ENCODE measurements around the gene HYDIN. TPM values are rescaled to one million over a fixed set of nuclear protein-coding genes. Genes with fewer than 3 reads are reported as not detected.
A peak's percentile ranks its signal among the peaks of the same experiment; 100 is the strongest.

Gene HYDIN
- total and polyA plus RNA-seq, 9 of the 15 experiments (the other 6 are each of a cell fraction or from before 2014, with no cell fraction given), result 0.08 to 0.43 (median 0.14) TPM; not detected in 1

DNA sequence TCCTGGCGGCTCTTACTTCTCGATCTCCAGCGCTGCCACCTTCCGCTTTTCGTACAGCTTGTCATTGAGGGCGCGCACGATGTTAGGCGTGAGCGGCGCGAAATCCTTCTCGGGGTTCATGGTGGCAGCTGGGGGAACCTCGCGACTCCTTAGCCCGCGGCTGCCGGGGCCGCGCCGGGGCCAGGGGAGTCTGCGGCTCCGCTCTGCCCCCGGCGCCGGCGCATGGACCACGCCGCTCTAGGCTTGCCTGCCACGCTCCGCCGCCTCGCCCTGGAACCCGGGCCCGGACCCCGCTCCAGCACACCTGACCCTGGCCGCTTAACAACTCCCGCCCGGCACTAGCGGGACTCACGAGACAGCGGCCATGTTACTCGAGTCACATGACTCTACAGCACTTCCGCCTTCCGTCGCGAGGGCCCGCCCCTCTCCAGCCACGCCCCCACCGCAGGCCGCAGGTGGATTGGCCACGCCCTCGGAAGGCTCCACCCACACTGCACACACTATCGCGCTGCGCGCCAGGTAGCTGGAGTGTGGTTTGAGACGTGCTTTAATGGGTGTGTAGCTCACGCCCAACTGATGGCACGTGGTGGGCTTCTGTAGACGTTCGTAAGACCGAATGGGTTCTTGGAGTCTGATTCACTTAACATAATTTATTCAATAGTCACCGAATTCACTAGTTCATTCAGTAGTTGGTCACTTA, 429.6 kb downstream of the HYDIN start, which contains the start of gene VAC14 (continued):
- TF ChIP-seq ERF (CRISPR knock-in tag; IDR thresholded peaks at IDR 0.05), result no peak
- TF ChIP-seq ZNF184 (CRISPR knock-in tag; IDR thresholded peaks at IDR 0.05), result no peak
- TF ChIP-seq NFE2 (IDR thresholded peaks at IDR 0.05; ENCODE audit: low read depth), result no peak
- peak; percentile 61 for TF ChIP-seq EGR1 (conservative IDR thresholded peaks at IDR 0.05)
- no peak for TF ChIP-seq HNRNPUL1 (IDR thresholded peaks at IDR 0.05; ENCODE audit: low read length)
- TF ChIP-seq ELF1 (tag; IDR thresholded peaks at IDR 0.05), result peak; percentile 98
- TF ChIP-seq MAFK (IDR thresholded peaks at IDR 0.05; ENCODE audit: low read length), result no peak
- TF ChIP-seq, protein P1, sequence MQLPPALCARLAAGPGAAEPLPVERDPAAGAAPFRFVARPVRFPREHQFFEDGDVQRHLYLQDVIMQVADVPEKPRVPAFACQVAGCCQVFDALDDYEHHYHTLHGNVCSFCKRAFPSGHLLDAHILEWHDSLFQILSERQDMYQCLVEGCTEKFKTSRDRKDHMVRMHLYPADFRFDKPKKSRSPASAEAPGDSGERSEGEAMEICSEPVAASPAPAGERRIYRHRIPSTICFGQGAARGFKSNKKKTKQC (CRISPR knock-in tag; IDR thresholded peaks at IDR 0.05), result no peak
- no peak for TF ChIP-seq TCF3 (CRISPR knock-in tag; IDR thresholded peaks at IDR 0.05)
- TF ChIP-seq, protein P2, sequence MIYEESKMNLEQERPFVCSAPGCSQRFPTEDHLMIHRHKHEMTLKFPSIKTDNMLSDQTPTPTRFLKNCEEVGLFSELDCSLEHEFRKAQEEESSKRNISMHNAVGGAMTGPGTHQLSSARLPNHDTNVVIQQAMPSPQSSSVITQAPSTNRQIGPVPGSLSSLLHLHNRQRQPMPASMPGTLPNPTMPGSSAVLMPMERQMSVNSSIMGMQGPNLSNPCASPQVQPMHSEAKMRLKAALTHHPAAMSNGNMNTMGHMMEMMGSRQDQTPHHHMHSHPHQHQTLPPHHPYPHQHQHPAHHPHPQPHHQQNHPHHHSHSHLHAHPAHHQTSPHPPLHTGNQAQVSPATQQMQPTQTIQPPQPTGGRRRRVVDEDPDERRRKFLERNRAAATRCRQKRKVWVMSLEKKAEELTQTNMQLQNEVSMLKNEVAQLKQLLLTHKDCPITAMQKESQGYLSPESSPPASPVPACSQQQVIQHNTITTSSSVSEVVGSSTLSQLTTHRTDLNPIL (CRISPR knock-in tag; IDR thresholded peaks at IDR 0.05), result no peak
- TF ChIP-seq ILK (tag; IDR thresholded peaks at IDR 0.05; ENCODE audit: borderline replicate concordance, low read depth), result no peak
- TF ChIP-seq MAFF (IDR thresholded peaks at IDR 0.05; ENCODE audit: low read length), result no peak
- no peak for TF ChIP-seq MCM2 (IDR thresholded peaks at IDR 0.05; ENCODE audit: low read depth)
- TF ChIP-seq PML (IDR thresholded peaks at IDR 0.05; ENCODE audit: low read length), result 0 out of 2 replicates have a peak, but pooled peaks have one; percentile 34
- TF ChIP-seq, protein P3, sequence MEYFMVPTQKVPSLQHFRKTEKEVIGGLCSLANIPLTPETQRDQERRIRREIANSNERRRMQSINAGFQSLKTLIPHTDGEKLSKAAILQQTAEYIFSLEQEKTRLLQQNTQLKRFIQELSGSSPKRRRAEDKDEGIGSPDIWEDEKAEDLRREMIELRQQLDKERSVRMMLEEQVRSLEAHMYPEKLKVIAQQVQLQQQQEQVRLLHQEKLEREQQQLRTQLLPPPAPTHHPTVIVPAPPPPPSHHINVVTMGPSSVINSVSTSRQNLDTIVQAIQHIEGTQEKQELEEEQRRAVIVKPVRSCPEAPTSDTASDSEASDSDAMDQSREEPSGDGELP (CRISPR knock-in tag; IDR thresholded peaks at IDR 0.05; ENCODE audit: borderline replicate concordance), result peak; percentile 89
- 0 out of 2 replicates have a peak, but pooled peaks have one; percentile 8 for TF ChIP-seq STAG1 (CRISPR knock-in tag; IDR thresholded peaks at IDR 0.05; ENCODE audit: borderline replicate concordance)
- TF ChIP-seq, protein P4, sequence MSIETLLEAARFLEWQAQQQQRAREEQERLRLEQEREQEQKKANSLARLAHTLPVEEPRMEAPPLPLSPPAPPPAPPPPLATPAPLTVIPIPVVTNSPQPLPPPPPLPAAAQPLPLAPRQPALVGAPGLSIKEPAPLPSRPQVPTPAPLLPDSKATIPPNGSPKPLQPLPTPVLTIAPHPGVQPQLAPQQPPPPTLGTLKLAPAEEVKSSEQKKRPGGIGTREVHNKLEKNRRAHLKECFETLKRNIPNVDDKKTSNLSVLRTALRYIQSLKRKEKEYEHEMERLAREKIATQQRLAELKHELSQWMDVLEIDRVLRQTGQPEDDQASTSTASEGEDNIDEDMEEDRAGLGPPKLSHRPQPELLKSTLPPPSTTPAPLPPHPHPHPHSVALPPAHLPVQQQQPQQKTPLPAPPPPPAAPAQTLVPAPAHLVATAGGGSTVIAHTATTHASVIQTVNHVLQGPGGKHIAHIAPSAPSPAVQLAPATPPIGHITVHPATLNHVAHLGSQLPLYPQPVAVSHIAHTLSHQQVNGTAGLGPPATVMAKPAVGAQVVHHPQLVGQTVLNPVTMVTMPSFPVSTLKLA (conservative IDR thresholded peaks at IDR 0.05), result peak; percentile 91 to 95
- no peak for TF ChIP-seq PTRF (tag; IDR thresholded peaks at IDR 0.05)
- no peak for TF ChIP-seq ZNF239 (CRISPR knock-in tag; IDR thresholded peaks at IDR 0.05)
- TF ChIP-seq LEF1 (IDR thresholded peaks at IDR 0.05), result no peak
- no peak for TF ChIP-seq ZNF778 (CRISPR knock-in tag; IDR thresholded peaks at IDR 0.05)
- TF ChIP-seq, protein P5, sequence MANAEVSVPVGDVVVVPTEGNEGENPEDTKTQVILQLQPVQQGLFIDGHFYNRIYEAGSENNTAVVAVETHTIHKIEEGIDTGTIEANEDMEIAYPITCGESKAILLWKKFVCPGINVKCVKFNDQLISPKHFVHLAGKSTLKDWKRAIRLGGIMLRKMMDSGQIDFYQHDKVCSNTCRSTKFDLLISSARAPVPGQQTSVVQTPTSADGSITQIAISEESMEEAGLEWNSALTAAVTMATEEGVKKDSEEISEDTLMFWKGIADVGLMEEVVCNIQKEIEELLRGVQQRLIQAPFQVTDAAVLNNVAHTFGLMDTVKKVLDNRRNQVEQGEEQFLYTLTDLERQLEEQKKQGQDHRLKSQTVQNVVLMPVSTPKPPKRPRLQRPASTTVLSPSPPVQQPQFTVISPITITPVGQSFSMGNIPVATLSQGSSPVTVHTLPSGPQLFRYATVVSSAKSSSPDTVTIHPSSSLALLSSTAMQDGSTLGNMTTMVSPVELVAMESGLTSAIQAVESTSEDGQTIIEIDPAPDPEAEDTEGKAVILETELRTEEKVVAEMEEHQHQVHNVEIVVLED (CRISPR knock-in tag; IDR thresholded peaks at IDR 0.05), result no peak
